ENCODE data around the gene DIPK1B.

Gene DIPK1B

DNA sequence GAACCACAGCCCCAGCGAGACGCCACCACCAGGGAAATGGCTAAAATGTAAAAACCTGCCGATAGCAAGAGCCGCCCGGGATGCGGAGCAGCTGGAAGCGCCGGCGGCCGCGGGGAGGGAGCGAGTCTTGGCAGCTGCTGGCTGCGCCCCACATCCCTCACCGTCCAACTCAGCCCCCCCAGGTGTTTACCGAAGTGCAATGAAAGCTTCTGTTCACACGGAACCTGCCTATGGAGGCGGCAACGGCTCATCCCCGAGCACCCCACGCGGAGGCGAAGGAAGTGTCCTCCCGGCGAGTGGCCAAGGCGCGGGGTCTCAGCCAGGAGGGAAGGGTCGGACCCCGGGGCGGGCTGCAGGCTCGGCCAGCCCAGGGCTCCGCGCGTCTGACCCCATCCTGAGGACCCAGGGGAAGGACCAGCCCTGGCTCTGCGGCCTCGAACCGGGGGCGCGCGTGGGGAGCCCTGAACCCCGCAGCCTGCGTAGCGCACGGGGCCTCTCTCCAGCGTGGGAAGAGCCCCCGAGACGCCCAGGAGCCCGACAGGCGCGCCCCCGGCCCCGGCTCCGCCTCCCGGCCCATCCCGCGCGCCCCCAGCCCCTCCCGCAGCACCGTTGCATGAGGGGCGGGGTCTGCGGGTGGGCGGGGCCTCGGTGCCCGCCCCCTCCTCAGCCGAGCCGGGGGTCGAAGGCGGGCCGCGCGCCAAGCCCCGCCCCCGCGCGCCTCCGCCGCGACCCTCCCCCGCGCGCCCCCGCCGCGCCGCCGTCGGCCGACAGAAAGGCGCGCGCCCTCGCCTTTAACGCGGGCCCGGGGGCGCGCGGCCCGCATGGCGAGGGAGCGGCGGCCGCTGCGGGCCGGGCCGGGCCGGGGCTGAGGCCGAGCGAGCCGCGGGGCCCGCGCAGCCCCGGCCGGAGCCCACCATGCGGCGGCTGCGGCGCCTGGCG lies at the start of gene DIPK1B:
TSS of gene DIPK1B (plus strand) at position 822 of the 939 bp plus-strand sequence. CDS start at position 916, 94 bp downstream.
- DNase-seq = no peak

DNA sequence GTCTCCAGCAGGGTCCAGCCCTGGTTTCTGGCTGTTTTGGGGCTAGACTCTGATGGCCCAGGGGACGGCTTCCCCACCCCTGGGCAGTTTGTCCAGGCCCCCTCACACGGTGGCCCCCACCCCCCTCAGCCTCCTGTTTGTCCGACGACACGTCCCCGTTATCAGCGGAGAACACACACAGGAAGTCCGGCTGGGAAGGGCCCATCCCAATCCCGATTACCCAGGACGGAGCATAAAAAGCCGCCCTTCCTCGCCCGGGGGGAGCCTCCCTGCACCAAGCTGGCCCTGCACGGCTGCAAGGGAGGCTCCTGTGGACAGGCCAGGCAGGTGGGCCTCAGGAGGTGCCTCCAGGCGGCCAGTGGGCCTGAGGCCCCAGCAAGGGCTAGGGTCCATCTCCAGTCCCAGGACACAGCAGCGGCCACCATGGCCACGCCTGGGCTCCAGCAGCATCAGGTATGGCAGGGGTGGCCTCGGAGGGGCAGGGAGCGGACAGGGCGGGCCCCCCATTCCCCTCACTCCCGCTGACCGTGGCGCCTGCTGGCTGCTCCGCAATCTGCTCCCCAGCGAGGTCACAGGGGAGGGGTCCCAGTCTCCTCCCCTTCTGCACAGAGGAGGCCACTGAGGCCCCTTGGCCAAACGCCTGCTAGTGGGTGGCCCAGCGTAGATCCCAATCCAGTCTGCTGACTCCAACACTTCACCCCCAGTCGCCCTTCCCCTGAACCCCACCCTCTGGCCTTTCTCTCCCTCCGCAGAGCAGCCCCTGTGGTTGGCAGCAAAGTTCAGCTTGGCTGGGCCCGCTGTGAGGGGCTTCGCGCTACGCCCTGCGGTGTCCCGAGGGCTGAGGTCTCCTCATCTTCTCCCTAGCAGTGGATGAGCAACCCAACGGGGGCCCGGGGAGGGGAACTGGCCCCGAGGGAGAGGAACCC lies 49.5 kb upstream of the DIPK1B start, which contains the start of gene EGFL7:
TSS of gene EGFL7 (plus strand) at position 261 of the 926 bp plus-strand sequence. CDS start 5,367 bp downstream, outside the sequence.
- no peak for DNase-seq

- DNase-seq = no peak
These were observed 48.1 kb upstream of the DIPK1B start for GRCh38 chr9:136664000-136664915.

- no peak for DNase-seq
These were observed 47.2 kb upstream of the DIPK1B start for GRCh38 chr9:136665111-136665703.

- no peak for DNase-seq
These were observed 46.5 kb upstream of the DIPK1B start for GRCh38 chr9:136665704-136666371.

- DNase-seq = no peak
These were observed 45.8 kb upstream of the DIPK1B start for GRCh38 chr9:136666372-136667213.

DNA sequence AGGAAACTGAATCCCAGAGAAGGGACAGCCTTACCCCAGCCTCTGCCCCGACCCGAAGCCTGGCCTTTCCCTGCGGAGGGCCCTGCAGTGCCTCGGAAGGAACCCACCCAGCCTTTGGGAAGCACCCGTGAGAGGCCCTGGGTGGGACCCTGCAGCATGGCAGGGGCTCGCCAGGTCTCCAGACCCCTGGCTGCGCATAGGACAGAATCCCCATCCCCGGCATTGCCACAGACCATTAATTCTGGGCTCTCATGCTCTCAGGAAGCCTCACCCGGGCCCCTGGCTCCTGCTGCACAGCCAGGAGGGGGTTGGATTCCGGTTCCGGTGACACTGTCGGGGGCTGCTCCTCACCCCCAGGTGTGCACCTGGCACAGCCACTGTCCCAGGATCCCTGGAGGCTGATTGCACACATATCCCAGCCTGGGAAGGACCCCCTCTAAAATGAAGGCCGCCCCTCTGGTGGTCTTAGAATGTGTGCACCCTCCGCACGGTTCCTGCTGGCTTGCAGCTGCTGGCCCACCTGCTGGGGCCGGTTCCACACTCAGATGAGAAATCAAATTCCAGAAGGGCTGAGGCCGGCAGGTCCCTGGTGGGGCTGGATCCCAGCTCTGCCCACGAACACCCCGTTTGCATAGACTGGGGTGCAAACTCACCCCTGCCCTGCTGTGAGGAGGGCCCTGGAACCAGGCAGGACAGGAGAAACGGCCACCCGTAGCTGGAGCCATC lies 45.0 kb upstream of the DIPK1B start:
- no peak for DNase-seq

GRCh38 chr9:136667940-136668760 lies 44.2 kb upstream of the DIPK1B start:
- no peak for DNase-seq

- no peak for DNase-seq
These were observed 43.2 kb upstream of the DIPK1B start for GRCh38 chr9:136668983-136669790.

- no peak for DNase-seq
These were observed 42.4 kb upstream of the DIPK1B start for GRCh38 chr9:136669791-136670464.

- no peak for DNase-seq
These were observed 41.7 kb upstream of the DIPK1B start for GRCh38 chr9:136670576-136671253.

- no peak for DNase-seq
These were observed 41.1 kb upstream of the DIPK1B start for GRCh38 chr9:136671254-136671614.

DNA sequence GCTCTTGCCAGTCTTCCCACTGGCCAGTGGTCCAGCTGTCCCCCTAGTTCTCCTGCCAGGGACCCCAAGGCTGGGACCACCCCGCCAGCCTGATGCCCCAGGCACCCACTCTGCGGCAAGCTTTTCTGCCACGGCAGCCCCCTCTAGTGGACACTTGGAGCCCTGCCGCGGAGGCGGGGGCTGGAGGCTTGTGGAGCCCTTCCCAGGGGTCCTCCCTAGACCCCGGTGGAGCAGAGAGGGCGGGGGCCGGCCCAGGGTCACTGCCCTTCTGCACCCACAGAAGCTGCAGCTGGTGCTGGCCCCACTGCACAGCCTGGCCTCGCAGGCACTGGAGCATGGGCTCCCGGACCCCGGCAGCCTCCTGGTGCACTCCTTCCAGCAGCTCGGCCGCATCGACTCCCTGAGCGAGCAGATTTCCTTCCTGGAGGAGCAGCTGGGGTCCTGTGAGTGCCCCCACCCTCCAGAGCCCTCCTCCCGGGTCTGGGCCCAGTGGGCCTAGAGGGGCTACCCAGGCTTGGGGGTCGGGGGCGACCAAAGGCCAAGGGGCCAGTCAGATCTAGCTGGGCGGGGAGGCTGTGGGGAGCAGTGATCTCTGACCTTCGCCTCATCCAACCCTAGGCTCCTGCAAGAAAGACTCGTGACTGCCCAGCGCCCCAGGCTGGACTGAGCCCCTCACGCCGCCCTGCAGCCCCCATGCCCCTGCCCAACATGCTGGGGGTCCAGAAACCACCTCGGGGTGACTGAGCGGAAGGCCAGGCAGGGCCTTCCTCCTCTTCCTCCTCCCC lies 40.5 kb upstream of the DIPK1B start:
- DNase-seq = no peak

- no peak for DNase-seq
These were observed 39.8 kb upstream of the DIPK1B start for GRCh38 chr9:136672431-136673087.

All from NCI-H187 (cell line).